ENCODE measurements around the gene EIF4G3.
"Not testable (repeated sequence)": the region's sequence is repeated elsewhere in the genome, so short reads cannot be mapped to it uniquely, and the experiment has no call there.

EIF4G3 gene

DNA sequence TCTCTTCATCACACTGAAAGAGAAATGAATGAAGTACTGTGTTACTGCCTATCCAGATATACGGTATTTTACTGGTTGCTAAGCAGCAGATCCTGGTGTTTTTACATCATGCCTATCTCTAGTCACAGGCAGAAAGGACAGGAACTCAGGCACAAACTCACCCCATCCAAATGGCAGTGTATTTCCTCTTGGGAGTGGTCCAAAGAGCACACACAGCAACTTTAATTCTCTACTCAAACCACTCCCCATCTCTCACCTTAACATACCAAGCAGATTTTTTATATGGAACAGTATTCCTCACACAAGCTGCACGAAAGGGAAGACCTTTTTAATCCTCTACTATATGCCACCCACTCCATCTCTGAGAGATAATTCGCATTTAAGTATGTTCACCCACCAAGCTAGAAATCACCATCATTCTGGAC is 27.3 kb downstream of the EIF4G3 start:
- no peak for DNase-seq

DNA sequence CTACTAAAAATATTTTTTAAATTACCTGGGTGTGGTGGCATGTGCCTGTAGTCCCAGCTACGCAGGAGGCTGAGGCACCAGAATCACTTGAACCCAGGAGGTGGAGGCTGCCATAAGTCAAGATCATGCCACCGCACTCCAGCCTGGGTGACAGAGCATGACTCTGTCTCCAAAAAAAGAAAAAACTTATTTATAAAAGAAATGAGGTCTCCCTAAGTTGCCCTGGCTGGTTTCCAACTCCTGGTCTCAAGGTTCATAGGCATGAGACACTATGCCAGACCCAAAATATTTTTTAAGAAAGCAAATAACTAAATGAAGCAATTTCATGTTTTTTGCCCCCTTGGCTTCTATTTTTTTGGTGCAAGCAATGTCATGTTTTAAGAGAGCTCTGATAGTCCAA is 32.9 kb downstream of the EIF4G3 start:
- DNase-seq = no peak

DNA sequence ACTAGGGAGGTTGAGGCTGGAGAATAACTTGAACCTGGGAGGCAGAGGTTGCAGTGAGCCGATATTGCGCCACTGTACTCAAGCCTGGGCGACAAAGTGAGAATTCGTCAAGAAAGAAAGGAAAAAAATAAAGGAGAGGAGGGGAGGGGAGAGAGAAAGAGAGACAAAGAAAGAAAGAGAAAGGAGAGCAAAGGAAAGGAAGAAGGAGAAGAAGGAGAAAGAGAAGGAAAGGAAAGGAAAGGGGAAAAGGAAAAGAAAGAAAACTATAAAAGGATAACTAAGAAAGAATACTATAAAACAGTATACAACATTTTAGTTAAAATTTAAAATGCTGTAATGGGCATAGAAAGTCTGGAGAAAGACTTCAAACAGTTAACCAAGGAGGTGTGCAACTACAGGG is 33.6 kb downstream of the EIF4G3 start:
- no peak for DNase-seq

DNA sequence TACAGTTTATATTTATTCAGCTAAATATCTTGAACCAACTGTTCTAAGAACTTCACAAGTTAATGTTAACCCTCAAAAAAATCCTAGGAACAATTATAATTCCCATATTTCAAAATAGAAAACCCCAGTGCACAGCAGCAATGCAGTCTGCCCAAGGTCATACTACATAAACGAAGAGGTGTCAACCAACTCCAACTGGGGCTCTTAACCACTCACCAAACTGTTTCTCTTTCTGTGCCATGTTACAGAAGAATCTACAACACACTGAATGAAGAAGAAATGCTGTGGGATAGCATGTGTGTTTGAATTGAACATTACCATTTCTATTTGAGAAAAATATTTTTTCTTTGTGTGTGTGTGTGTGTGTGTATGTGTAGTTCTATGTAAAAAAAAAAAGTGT is 35.7 kb downstream of the EIF4G3 start:
- no peak for DNase-seq

DNA sequence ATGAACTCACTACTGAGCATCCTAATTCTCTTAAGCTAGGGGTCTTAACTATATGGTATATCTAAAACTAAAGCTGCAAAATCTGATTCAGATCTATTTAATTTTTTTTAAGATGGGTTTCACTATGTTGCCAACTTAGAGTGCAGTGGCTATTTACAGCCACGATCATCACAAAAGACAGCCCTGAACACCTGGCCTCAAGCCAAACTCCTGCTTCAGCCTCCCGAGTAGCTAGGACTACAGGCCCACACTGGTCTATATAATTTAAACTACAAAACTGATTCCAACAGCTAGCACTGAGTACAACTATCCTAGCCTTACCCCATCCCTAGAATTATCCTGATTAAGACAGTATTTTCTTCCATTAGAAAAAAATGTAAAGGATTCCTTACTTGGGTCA is 37.1 kb downstream of the EIF4G3 start:
- peak; percentile 76 for DNase-seq

DNA sequence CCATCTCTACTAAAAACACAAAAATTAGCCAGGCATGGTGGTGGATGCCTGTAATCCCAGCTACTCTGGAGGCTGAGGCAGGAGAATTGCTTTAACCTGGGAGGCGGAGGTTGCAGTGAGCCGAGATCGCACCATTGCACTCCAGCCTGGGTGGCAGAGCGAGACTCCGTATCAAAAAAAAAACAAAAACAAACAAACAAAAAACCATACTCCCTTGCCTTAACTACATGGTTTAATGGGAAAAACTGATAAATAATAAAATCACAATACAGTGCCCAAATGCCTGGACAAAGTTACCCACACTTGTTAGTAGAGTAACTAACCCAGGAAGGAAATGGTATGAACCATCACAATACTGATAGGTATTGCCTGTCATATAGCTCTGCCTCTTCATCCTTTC is 40.4 kb downstream of the EIF4G3 start:
- DNase-seq = not testable (repeated sequence)

DNA sequence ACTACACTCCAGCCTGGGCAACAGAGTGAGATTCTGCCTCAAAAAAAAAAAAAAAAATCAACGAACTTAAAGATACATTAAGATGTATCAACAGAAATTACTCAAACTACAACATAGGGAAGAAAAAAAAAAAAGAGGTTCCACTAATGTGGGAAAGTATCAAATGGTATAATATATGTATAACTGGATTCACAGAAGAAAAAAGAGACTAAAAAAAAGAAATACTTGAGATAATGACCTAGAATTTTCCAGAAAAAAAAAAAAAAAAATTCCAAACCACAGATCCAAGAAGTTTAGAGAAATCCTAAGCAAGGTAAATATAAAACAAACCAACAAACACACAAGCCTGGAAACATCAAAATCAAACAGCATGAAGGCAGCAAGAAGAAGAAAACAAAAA is 45.5 kb downstream of the EIF4G3 start:
- no peak for DNase-seq

DNA sequence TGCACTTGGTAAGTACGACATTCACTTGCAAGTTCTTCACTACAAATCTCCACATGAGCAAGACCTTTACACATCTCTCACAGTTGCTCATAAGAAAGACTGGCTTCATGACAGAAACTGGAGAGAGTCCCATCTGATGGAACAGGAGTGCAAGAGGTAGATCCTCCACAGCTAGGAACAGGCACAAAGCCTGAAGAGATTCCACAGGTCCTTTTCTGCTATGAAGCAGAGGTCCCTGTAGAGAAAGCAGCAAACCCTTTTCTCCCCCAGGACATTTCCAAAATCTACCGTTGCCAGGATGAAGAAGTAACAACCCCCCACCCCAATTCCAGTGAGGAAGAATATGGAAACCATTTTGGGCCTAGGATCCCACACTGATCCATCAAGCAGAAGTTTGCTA is 47.3 kb downstream of the EIF4G3 start:
- DNase-seq = no peak

DNA sequence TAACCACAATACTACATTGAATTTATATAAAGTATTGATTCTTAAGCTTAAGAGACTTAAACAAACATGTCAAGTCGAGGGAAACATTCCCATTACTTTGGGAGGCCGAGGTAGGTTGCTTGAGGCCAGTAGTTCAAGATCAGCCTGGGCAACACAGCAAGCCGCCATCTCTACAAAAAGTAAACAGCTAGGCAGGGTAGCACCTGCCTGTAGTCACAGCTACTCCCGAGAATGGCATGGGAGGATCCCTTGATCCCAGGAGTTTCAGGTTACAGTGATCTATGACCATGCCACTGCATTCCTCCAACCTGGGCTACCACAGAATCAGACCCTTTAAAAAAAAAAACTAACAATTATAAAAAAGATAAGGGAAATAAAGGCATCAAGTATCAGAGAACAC is 50.4 kb downstream of the EIF4G3 start:
- DNase-seq = no peak

DNA sequence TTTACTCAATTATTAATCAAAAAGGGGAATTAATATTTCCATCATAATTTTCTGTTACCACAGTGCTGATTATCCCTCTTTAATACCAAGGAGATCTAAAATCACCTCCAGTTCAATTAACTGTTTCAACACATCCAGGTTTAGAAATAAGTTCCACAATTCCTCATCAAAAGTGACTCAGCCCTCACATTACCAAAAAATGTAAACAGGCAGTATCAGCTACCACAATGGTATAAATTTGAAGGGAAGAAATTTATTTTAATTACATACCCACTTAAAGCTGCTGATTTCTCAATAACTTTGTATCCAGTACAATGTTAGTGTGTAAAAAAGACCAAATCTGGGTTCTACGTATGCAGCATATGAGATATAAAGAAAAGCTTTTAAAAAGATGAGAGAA is 51.9 kb downstream of the EIF4G3 start:
- no peak for DNase-seq

DNA sequence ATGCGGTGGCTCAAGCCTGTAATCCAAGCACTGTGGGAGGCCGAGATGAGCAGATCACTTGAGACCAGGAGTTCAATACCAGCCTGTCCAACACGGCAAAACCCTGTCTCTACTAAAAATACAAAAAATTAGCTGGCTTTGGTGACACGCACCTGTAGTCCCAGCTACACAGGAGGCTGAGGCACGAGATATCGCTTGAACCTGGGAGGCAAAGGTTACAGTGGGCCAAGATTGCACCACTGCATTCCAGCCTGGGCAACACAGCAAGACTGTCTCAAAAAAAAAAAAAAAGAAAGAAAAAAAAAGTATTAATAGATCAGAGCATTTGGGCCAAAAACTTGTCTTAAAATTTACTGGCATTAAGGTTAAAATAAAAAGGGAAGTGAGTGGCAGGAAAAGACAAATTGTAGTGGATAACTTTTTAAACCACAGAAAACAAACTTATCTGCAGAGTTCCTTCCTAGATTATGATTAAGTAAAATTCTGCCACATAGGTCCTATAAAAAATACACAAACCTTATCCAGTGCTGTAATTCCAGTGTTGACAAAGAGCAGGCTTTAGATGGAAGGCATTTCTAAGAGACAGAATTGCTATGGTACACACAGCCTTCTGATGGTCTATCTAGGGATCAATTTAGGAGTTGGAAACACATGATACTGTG is 53.3 kb downstream of the EIF4G3 start:
- no peak for DNase-seq

DNA sequence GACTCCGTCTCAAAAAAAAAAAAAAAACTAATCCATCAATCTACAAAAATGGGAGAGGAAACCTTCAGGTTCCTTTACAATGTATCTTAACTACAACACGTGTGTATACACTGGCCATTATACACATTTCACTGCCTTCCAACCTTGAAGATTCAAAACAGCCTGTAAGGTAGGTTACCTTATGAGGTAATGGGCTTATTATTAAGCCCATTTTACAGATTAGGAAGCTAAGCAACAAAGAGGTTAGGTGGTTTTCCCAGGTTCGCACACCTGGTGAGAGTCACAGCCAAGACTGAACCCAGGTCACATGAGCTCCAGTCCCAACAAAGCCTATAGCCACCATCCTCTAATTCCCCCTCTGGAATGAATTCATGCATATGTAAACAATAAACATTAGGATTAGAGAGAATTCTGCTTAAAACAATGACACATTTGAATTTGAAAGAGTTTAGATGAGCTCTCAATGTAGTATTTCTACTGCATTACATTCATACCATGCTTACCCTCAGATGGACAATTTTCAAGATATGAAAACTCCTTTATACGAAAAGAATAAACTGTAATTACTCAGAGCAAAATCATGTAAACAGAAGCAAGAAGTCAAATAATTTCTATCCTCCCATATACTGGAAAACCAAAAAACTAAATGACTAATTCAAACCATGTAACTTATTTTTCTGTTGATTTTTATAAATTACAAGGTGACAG is 54.8 kb downstream of the EIF4G3 start:
- DNase-seq = no peak

DNA sequence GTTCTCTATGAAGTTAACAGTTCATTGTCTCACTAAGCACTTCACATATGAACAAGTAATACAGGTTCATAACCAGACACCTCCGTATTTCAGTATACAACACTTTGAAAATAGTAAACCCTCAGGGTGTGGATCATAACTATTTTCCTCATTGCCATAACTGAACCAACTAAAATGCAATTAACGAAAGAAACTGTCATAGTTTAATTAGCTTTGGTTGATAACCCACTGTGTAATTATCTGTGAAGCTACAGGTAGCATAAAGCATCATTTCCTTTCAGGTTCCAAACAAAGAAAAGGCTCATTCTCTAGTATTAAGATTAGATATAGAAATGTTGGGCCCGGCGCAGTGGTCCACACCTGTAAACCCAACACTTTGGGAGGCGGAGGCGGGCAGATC is 58.5 kb downstream of the EIF4G3 start:
- no peak for DNase-seq

DNA sequence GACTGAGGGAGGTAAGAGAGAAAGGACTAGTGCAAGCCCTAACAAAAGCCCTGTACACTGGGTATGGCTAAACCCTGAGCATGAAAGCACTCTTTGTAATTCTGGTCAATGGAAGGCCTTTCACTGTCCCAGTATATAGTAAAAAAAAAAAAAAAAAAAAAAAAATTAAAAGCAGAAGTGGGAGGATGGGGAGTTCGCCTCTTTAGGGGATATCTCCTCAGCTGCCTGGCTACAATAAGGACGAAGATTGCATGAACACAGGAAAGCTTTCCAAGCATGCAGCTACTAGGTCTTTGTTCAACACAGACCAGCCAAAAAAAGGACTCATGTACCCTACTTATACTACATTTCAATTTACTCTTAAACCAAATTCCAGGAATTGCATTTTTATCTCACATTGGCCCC is 59.1 kb downstream of the EIF4G3 start:
- no peak for DNase-seq

DNA sequence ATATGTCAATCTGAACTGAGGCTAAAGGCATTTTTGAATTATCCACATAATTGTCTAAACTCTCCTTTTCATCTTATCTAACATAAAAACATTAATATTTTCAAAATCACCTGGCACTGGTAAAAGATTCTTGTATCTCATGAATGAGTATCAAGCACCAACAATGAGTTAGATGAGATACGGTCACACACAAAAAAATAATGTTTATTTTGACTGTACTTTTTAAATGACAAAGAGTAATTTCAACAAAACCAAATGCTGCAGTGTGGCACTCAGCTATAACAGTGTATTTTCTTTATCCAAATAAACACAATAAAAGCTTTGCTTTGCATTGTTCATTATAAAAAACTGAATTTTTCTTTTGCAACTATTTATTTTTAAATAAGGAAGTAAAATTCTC is 59.5 kb downstream of the EIF4G3 start:
- DNase-seq = no peak

DNA sequence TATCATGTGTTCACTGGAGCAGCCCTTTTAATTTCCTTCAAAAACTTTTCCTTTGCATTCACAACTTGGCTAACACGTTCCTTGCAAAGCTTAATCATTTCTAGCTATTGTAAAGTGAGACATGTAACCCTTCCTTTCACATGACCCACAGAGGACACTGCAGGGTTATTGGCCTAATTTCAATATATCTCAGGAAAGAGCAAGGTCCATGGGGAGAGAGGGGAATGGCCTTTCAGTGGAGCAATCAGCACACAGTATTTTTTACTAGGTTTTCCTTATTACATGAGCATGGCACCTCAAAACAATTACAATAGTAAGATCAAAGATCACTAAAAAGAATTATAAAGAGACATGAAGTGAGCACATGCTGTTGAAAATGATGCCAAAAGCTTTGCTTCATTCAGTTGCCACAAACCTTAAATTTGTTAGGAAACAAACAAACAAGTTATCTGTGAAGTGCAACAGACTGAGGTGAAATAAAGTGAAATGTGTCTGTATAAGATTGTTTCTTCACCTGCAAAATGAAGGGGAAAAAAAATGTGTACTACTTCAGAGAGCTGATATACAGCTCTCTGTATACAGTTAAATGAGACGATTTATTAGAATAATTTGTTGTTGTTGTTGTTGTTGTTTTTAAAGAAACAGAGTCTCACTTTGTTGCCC is 61.5 kb downstream of the EIF4G3 start:
- DNase-seq = no peak

DNA sequence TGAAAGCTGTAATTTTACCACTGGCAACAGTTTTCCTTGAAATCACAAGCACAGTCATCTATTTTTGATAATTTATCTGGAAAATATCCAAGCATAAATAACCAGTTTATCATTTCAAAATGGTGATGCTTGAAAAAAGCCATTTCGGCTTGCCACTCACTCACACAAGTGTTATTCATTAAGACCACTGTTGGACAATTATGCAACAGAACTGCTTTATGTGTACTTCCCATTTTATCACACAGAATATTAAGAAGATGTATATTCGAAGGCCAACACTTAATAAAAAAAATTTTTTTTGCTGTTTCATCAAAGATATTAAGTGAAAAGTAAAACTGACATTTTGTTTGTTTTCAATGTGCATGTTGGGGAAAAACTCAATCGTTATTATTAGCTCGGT is 62.3 kb downstream of the EIF4G3 start:
- DNase-seq = no peak

DNA sequence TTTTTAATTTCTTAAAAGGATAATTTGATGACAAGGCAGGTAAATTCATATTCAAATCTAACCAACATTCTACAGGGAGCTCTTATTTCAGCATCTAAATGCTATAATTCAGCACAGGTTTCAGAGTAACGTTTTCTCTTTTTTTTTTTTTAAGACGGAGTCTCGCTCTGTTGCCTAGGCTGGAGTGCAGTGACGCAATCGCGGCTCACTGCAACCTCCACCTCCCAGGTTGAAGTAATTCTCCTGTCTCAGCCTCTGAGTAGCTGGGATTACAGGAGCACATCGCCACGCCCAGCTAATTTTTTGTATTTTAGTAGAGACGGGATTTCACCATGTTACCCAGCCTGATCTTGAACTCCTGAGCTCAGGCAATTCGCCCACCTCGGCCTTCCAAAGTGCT is 66.5 kb downstream of the EIF4G3 start:
- DNase-seq = no peak

DNA sequence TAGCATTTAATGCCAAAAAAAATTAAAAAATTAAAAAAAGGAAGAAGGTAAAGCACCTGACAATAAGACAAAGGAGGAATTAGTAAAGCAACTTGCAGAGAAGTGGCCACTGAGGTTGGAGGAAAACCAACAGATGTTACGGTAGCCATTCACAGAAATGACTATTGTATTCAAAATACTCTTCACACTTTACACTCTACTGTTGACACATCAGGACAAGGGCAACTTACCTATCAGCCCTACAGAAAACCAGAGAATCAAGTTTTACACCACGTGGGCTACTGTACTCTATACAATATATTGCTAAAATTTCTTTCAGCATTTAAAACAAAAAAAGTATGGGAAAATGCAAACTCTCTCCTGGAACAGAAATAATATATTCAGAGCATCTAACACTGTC is 70.0 kb downstream of the EIF4G3 start:
- DNase-seq = no peak

DNA sequence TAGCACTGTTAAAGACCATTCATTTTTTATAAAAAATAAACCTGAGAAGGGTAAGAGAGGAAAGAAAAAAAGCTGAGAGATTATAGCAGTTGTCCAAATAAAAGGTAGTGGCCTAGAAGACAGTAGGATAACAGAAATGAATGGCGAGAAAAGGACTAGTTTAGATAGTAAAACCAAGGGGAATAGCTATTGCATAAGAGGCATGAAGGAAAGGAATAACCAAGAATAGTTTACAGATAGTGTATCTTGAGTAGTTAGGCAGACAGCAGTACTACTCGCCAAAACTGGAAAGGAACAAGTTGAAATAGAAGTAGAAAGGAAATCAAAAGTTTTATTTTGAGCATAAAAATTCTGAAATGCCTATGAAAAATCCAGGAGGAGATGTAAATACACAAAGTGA is 70.5 kb downstream of the EIF4G3 start:
- no peak for DNase-seq

DNA sequence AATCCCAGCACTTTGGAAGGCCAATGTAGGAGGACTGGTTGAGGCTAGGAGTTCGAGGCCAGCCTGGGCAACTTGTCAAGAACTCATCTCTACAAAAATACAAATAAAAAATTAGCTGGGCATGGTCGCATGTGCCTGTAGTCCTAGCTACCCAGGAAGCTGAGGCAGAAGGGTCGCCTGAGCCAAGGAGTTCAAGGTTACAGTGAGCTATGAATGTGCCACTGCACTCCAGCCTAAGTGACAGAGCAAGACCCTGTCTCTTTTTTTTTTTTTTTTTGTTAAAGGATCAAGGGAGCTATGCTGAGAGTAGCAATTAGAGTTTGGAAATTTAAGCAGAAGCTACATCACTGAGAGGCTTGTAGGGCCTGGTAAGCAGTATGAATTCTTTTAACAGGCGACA is 70.9 kb downstream of the EIF4G3 start:
- DNase-seq = no peak

DNA sequence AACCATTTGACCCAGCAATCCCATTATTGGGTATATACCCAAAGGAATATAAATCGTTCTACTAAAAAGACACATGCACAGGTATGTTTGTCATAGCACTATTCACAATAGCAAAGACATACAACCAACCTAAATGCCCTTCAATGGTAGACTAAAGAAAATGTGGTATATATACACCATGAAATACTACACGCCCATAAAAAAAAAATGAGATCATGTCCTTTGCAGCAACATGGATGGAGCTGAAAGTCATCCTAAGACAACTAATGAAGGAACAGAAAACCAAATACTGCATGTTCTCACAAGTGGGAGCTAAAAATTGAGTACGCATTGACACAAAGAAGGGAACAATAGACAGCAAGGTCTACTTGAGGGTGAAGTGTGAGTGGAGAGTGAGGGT is 72.0 kb downstream of the EIF4G3 start:
- DNase-seq = peak; percentile 18

DNA sequence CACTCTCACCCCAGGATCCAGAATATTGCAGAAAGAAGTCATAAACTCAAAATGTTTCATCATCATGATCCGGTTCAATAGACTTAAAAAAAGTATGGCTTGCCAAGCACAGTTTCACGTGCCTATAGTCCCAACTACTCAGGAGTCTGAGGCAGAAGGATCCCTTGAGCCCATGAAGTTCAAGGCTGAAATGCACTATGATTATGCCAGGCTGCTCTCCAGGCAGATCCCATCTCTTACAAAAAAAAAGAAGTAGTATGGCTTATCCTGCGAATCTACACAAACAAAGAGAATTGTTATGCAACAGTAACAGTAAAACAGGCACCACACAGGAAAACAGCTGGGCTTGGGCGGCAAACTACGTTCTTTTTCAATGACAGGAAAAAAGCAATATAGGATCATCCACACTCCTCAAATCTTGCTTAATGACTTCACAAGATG is 76.2 kb downstream of the EIF4G3 start:
- no peak for DNase-seq

DNA sequence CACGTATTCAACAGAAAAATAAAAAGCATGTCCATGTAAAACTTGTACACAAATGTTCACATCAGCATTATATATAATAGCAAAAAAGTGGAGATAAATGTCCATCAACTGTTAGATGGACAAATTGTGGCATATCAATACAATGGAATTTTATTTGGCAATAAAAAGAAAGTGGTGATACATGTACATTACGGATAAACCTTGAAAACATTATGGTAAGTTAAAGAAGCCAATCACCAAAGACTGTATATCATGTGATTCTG is 76.9 kb downstream of the EIF4G3 start:
- DNase-seq = no peak
